Measurements from ENCODE around the gene MAMSTR. TPM values are rescaled to one million over a fixed set of nuclear protein-coding genes. Genes with fewer than 3 reads are reported as not detected.

The MAMSTR gene
- total and polyA plus RNA-seq, 9 of the 15 experiments (the other 6 are each of a cell fraction or from before 2014, with no cell fraction given): 0.08 to 1.00 (median 0.40) TPM; not detected in 1

GRCh38 chr19:48746110-48746509, 26.6 kb upstream of the MAMSTR start:
- intact Hi-C loops (cut with micrococcal nuclease): no loop called here
- peaks cover 34 to 47% of the 10 kb centered on the region in 2 experiments for H3K4me1 ChIP-seq (replicated peaks in 1 of 2; ENCODE audit: control insufficient read depth in 2 of 2, insufficient read depth in 2 of 2, low read length in 2 of 2)
- H4K20me1 ChIP-seq (replicated peaks; ENCODE audit: control insufficient read depth, insufficient read depth, low read length): no peaks in the 10 kb centered on the region
- DNase-seq (ENCODE audit: extremely low read depth in 1 of 4, low spot score in 3 of 4) (no peak), ATAC-seq (no peak), FAIRE-seq (no peak)
- WGBS (ENCODE audit: insufficient coverage, low coverage, missing lambda C conversion rate): 93% methylated on average over 8 of the region's 8 CpGs
- no peaks in the 10 kb centered on the region for H3K9me3 ChIP-seq (replicated peaks; ENCODE audit: control insufficient read depth, insufficient read depth, low read depth, low read length)
- H3K4me3 ChIP-seq: no peak overlapping the region
- CTCF ChIA-PET (ENCODE audit: low intra/inter-chr PET ratio): no interaction called here
- in situ Hi-C loops (cut with MboI): no loop called here
- no peak overlapping the region for H3K4me2 ChIP-seq (ENCODE audit: insufficient read depth, low read length)
- H3K27ac ChIP-seq (ENCODE audit: extremely low read depth, low read depth, low read length): no peak overlapping the region
- H3K9me1 ChIP-seq (ENCODE audit: control insufficient read depth, insufficient read depth, low read length): no peaks in the 10 kb centered on the region
- H3K27me3 ChIP-seq (ENCODE audit: control insufficient read depth in 2 of 2, insufficient read depth in 2 of 2, low read length in 2 of 2): no peaks in the 10 kb centered on the region
- peaks cover 19% of the 10 kb centered on the region; the same call in 1 of the 3 replicates for H3K36me3 ChIP-seq (ENCODE audit: control insufficient read depth, insufficient read depth, low read length)
- H3K79me2 ChIP-seq (ENCODE audit: control insufficient read depth, insufficient read depth, low read length): peaks cover 22% of the 10 kb centered on the region
- H2AFZ ChIP-seq (ENCODE audit: low read depth, low read length): no peak overlapping the region
- POLR2A ChIA-PET: interaction anchor here (1.0 kb wide), 1 partner anchor 9 kb away, joined by 4 read pairs; the partner anchor contains the start of gene FGF21
- no peak overlapping the region for H3K9ac ChIP-seq (ENCODE audit: insufficient read depth in 1 of 2, low read depth in 2 of 2, low read length in 2 of 2)
- BruUV-seq (replicated peaks): no TSS peak
- TF ChIP-seq ZNF764 (CRISPR knock-in tag; IDR thresholded peaks at IDR 0.05; ENCODE audit: low read depth) (no peak), MIER1 (IDR thresholded peaks at IDR 0.05; ENCODE audit: low read depth) (no peak), ARHGAP35 (IDR thresholded peaks at IDR 0.05; ENCODE audit: partially characterized antibody) (no peak), EP400 (IDR thresholded peaks at IDR 0.05) (no peak), PML (IDR thresholded peaks at IDR 0.05; ENCODE audit: low read length) (no peak), ZFP30 (CRISPR knock-in tag; IDR thresholded peaks at IDR 0.05; ENCODE audit: borderline replicate concordance) (no peak), RBM25 (IDR thresholded peaks at IDR 0.05; ENCODE audit: low read depth, low read length, severe bottlenecking) (no peak), BMI1 (IDR thresholded peaks at IDR 0.05; ENCODE audit: low read length) (no peak), CSDE1 (IDR thresholded peaks at IDR 0.05) (no peak), ETV6 (IDR thresholded peaks at IDR 0.05; ENCODE audit: borderline replicate concordance in 1 of 2, low read depth in 2 of 2, low read length in 1 of 2) (no peak), ETV6 (CRISPR knock-in tag; IDR thresholded peaks at IDR 0.05; ENCODE audit: borderline replicate concordance) (no peak), ZBTB40 (IDR thresholded peaks at IDR 0.05) (no peak), ZBTB40 (CRISPR knock-in tag; IDR thresholded peaks at IDR 0.05) (no peak), GTF2B (IDR thresholded peaks at IDR 0.05; ENCODE audit: extremely low read depth, insufficient read length) (no peak), ZKSCAN8 (CRISPR knock-in tag; IDR thresholded peaks at IDR 0.05) (no peak)

All from K562 (cell line).